Left hindlimb (tissue), 1 donor: Measurements from ENCODE around the gene HDGFL3.
A peak's percentile ranks its signal among the peaks of the same experiment; 100 is the strongest.

ENCODE experiments used
- DNase-seq: peaks from one replicate; pipeline ENCODE4 v3.0.0-alpha.2; 2018

The HDGFL3 gene

DNA sequence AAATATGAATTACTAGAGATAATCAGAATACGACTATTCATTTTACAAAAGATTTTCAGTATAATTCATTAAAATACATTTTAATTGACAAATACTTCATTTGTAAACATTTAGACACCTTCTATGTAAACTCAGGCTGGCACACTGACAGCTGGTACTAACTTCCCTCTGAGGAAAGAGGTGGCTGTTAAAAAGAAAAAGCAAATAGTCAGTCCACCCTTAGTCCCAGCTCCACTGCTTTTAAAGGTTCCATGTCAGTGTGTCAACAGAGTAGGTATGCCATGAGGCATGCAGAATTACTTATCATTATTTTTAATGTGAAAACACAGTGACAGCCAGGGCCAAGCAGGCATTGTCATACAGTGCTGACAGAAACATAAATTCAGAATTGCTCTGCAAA, 84.1 kb downstream of the HDGFL3 start:
- no peak for DNase-seq

DNA sequence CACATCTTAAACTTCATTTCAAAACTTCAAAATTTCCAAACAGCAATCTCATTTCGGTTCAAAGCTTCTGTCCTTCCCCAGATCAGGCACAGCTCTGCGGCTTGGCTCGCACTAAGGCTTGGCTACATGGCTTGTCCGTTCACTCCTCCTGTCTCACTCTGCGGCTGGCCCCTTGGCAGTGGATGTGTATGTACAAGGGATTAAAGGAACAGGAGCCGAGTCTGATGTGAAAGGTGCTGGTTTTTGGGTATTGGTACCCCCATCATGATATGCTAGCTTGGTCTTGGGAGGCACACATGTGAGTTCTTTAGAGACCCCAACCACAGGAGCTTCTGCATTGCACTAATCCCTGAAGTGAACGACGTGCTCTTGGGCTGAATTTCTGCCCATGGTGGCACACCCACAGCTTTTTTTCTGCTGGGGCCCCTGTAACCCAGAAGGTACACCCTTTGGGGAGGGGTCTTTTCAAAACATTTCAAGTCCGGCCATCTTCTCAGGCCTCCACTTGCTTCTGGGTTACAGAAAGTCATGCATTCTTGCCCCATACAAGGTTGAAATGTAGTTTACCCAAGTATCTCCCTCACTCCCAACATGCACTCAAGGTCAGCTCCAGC, 87.5 kb downstream of the HDGFL3 start:
- no peak for DNase-seq

GRCh38 chr15:83118968-83119367, 88.7 kb downstream of the HDGFL3 start:
- DNase-seq: no peak

GRCh38 chr15:83118291-83118827, 89.3 kb downstream of the HDGFL3 start:
- no peak for DNase-seq

DNA sequence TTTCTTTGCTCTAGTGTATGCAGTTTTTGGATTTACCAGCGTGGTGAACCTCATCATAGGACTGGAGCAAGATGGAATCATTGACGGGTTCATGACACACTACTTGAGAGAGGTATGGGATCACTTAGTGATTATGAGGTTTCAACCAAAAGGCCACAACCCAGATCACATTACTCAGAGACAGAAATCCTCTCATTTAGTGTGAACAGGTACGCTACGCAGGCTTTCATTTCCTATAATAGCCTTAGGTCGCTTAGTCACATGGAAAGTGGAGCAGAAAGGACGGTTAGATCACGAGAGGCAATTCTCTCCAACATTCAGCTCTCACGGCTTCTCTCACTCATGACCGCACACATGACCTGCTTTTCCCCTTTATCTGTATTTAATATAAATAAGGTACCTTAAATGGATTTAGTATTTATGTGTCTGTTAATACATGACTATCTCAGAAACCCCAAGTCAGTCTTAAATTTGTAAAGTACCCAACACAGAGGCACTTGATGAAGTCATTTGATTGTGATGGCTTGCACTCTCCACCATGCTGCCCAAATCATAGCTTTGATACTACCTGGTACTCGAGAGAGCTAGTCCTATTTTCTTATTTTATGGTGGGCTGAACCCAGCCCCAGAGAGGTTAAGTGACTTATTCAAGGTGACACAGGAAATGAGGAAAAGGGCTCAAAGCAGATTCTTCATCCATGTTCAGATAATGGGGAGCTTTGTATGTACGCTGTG, 91.6 kb downstream of the HDGFL3 start:
- DNase-seq: no peak

- DNase-seq: no peak
Observed at GRCh38 chr15:83115410-83115809, 92.2 kb downstream of the HDGFL3 start.

DNA sequence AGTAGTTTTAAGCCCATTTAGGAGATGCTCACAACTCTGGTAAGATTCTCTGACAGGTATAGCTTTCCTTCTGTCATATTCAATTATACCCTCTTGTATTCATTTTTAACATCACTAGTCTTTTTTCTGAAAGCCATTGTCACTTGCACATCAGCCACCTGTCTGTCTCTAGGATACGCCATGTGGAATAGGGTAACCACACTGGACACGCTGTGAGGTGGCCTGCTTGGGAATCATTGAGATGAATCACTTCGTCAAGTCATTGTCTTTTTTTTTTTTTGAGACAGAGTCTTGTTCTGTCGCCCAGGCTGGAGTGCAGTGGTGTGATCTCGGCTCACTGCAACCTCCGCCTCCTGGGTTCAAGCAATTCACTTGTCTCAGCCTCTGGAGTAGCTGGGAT, 92.8 kb downstream of the HDGFL3 start:
- DNase-seq: no peak

GRCh38 chr15:83113881-83114674, 93.5 kb downstream of the HDGFL3 start:
- DNase-seq: no peak

DNA sequence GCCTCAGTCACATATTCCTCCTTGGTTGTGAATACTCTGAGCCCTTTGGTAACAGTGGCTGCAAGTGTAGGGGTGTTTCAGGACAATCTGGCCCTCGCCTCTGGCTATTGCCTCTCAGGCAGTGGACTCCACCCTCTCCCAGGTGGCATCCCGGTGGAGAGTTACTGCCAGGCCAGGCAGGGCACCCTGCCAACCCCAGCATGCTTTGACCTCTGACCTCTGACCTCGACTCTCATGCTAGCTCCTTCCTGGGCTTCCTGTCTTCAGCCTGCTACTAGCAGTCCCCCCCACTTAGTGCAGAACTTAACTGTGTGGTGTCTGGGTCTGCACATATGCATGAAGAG, 94.7 kb downstream of the HDGFL3 start:
- DNase-seq: no peak

DNA sequence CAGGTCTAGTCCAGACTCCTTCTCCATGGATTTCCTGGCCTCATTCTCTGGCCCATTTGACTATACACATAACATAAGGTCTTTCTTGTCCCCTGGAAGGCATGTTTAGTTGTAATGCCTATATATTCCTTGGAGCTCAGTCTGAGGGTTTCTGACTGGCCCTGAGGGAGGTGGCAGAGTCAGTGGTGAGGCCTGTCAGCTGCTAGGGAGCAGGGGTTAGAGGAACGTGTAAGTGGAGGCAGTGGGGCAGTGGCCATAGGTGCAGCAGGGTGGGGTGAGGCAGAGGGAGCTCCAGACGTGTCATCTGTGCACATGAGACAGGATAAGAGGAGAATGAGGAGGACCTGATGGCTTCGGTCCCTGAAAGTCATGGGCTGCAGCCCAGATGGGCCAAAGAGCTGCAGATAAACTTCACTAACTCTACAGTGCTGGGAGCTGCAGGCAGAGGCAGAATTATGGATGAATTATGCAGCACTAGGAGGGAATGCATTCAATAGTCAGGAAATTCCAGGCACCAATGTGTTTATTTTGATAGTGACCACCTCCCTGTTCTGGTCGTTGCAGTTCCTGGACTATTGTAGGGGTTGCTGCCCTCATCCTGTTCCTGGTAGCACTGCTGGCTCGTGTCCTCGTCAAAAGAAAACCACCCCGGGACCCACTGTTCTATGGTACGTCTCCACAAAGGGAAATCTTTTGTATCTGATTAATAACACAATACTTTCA, 95.2 kb downstream of the HDGFL3 start:
- DNase-seq: no peak

- DNase-seq: no peak
Observed at GRCh38 chr15:83111149-83111548, 96.5 kb downstream of the HDGFL3 start.

DNA sequence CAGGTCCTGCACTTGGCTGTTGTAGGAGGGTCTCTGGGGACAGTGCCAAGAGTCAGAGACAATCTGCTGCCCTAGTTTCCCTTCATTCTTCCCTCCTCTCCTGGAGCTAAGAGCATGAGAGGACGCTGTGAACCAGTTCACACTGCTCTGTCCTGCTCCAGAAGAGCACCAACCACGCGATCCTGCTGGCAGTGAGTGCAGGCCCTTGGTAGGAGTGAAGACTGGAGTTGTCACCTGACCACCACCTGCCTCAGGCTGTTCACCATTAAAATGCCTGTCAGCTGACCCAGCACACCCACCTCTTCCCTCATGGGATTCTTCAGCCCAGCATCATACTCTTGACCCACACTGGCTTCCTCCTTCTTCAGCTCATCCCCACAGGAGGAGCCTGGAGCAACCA, 97.2 kb downstream of the HDGFL3 start:
- DNase-seq: no peak

GRCh38 chr15:83109532-83109931, 98.1 kb downstream of the HDGFL3 start:
- DNase-seq: no peak

DNA sequence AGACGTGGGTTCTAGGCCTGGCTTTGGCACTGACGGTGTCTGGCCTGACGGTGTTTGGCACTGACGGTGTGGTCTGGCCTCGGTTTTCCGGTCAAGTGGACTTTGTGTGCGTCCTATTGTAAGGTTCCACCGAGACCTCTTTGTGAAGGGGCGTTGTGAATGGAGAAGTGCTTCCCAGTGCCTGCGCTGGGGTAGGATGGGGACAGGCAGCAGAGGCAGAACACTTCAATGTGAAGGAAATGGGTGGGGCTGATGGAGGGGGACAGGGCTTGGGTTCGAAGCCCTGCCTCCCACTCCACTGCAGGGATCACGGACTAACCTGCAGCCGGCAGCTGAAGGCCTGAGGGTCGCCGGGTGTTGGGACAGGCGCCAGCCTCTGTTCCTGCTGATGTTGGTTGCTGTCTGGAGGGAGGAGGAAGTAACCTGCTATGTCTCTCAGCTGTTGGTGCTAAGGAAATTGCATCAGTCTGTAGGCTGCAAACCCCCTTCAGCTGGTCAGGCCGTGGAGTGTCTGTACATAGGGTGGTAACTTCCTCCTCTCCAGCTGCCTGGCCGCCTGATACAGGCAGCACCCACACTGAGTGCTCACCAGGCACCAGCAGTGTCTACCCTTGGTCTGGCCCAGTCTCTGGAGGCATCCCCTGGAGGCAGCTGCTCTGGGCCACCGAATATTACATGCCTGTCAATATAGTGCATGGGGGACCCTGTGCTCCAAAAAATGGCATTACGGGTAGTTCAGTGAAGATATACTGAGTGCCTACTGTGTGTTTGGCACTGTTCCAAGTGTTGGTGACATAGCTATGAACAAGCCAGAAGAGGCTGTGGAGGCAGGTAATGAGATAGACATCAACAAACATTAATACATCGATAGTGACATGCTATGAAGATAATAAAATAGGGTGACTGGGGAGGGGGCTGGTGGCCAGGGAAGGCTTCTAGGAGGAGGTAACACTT, 99.1 kb downstream of the HDGFL3 start:
- peak; percentile 44 for DNase-seq

DNA sequence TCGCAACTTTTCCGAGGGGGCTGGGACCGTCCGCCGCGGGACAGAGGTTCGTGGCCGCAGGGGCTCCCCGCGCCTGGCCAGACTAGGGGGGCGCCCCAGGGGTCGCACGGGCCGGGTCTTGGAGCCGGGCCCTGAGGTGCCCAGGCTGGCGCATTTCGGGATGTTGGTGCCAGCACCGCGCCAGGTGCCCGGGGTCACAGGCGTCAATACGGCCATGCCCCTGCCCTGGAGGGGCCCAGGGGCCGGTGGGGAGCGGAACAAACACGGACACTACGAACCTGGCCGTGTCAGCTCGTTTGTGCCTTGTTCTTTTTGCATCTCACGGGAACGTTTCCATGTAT, 99.8 kb downstream of the HDGFL3 start:
- DNase-seq: no peak

GRCh38 chr15:83106994-83107840, 100.4 kb downstream of the HDGFL3 start, which contains the start of gene TM6SF1:
TM6SF1 (plus strand) TSS chr15:83107645; CDS start chr15:83107681, 36 bp downstream.
- no peak for DNase-seq

DNA sequence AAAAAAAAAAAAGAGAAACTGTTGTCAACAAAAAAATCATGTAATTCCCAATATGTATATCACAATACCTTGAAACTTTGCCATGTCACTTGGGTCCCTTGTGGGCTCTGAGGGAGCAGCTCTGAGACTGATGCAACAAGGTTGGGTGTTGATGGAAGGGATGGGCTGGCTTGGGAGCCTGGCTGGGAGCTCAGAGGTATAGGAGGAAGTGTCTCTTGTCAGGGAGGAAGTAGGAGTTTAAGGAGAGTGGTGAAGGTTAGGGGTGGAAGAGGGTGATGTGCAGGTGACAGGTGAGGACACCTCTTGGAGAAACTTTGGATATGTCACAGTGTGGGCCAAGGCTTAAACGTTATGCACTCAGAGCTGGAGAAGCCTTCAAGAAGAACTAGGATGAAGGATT, 102.2 kb downstream of the HDGFL3 start:
- no peak for DNase-seq

DNA sequence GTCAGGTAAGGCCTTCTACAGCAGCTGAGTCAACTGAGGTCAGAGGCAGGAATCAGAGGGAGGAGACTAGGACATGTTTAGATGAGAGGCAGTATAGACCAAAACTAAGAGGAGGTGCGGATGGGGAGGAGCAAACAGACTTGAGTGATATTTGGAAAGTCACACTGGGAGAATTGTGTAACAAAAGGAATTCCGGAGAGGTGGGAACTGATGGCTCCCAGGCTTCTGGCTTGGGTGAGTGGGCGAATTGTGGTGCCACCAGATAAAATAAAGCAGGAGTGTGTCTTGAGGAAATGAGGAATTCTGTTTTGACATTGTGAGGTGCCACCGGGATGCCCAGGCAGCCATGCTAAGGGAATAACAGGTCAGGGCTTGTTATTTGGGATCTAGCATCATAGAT, 103.5 kb downstream of the HDGFL3 start:
- DNase-seq: no peak

GRCh38 chr15:83102346-83102745, 105.3 kb downstream of the HDGFL3 start:
- DNase-seq: no peak

DNA sequence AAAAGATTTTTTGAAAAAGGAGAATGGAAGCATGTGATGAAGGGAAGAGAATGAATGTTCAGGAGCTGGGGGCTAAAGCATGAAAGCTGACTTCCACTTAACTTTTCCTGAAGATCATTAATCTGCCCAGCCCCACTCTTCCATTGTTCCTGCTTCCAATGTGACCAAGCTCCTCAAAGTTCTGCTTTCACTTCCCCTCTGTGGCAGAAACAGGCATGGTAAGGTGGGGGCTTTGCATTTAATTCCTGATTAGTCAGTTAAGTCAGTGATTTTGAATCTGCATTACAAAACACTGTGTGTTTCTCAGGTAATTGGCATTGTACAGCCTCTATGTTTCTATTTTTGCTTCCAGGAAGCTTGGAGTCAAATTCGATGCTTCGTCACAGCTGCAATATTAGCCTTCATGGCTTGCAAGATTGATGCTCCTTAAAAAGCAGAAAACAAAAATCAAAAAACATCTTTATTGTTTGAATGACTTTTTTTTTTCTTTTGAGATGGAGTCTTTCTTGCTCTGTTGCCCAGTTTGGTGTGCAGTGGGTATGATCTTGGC, 107.5 kb downstream of the HDGFL3 start:
- DNase-seq: no peak

DNA sequence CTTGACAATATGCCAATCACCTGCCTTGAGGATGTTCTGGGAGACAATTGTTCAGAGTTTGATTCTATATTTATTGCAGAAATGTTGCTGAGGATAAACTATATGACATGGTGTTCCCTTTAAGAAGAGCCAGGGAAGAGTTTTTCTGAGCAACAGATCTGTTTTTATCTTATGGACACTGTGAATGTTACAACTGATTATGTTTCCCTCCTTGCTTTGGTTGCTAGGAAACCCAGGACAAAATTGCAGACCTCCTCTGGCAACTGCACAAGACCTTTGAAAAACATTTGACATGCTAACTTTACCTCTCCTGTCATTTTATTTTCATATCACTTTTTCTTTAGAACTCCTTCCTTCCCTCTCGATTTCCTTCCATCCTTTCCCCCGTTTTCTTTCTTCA, 108.3 kb downstream of the HDGFL3 start:
- DNase-seq: no peak
